ENCODE results near the gene EGR4. TPM values are rescaled to one million over a fixed set of nuclear protein-coding genes. Genes with fewer than 3 reads are reported as not detected.

The EGR4 gene
- polyA plus RNA-seq, 1 experiment, result not detected

GRCh38 chr2:73295751-73296400 is 2.5 kb upstream of the EGR4 start:
- ChIA-PET POLR2A (no interaction called here), CTCF (no interaction called here)
- no peak for TF ChIP-seq CTCF (IDR thresholded peaks at IDR 0.05; ENCODE audit: insufficient read depth, low read depth, low read length)
- no peaks in the 10 kb centered on the region for H3K36me3 ChIP-seq (ENCODE audit: control insufficient read depth, insufficient read depth, low read length)
- H3K27me3 ChIP-seq (ENCODE audit: control insufficient read depth, insufficient read depth, low read length), result peaks cover 44% of the 10 kb centered on the region
- no peak overlapping the region for H3K4me3 ChIP-seq (ENCODE audit: low read depth, low read length)
- no peak for DNase-seq (ENCODE audit: low read depth)

- no peak for DNase-seq (ENCODE audit: low read depth)
- H3K4me3 ChIP-seq (ENCODE audit: low read depth, low read length), result no peak overlapping the region
- POLR2A ChIA-PET, result no interaction called here
- TF ChIP-seq CTCF (IDR thresholded peaks at IDR 0.05; ENCODE audit: insufficient read depth, low read depth, low read length), result no peak
- no peaks in the 10 kb centered on the region for H3K36me3 ChIP-seq (ENCODE audit: control insufficient read depth, insufficient read depth, low read length)
- peaks cover 47% of the 10 kb centered on the region for H3K27me3 ChIP-seq (ENCODE audit: control insufficient read depth, insufficient read depth, low read length)
- CTCF ChIA-PET, result no interaction called here
Observed at GRCh38 chr2:73294239-73294638, 891 bp upstream of the EGR4 start.

- no peak for DNase-seq (ENCODE audit: low read depth)
- CTCF ChIA-PET, result interaction anchor here (1.1 kb wide), 1 partner anchor 115 kb away, joined by 3 read pairs; no protein-coding TSS in a partner anchor
- TF ChIP-seq CTCF (IDR thresholded peaks at IDR 0.05; ENCODE audit: insufficient read depth, low read depth, low read length), result no peak
- peak overlapping the region; percentile 35 for H3K4me3 ChIP-seq (ENCODE audit: low read depth, low read length)
- POLR2A ChIA-PET, result no interaction called here
- no peaks in the 10 kb centered on the region for H3K36me3 ChIP-seq (ENCODE audit: control insufficient read depth, insufficient read depth, low read length)
- H3K27me3 ChIP-seq (ENCODE audit: control insufficient read depth, insufficient read depth, low read length), result peaks cover 47% of the 10 kb centered on the region
Observed at GRCh38 chr2:73292906-73293533, 328 bp downstream of the EGR4 start.

- TF ChIP-seq CTCF (IDR thresholded peaks at IDR 0.05; ENCODE audit: insufficient read depth, low read depth, low read length), result no peak
- Histone ChIP-seq H3K36me3 (ENCODE audit: control insufficient read depth, insufficient read depth, low read length) (no peaks in the 10 kb centered on the region), H3K4me3 (ENCODE audit: low read depth, low read length) (no peak overlapping the region), H3K27me3 (ENCODE audit: control insufficient read depth, insufficient read depth, low read length) (peaks cover 47% of the 10 kb centered on the region)
- CTCF ChIA-PET, result interaction anchor here (1.1 kb wide), 1 partner anchor 115 kb away, joined by 3 read pairs; no protein-coding TSS in a partner anchor
- no peak for DNase-seq (ENCODE audit: low read depth)
- POLR2A ChIA-PET, result no interaction called here
Observed at GRCh38 chr2:73292316-73292905, 937 bp downstream of the EGR4 start.
